Measurements from ENCODE around the gene ESYT1. TPM values are rescaled to one million over a fixed set of nuclear protein-coding genes. Genes with fewer than 3 reads are reported as not detected.
"Not testable (repeated sequence)": the region's sequence is repeated elsewhere in the genome, so short reads cannot be mapped to it uniquely, and the experiment has no call there.

Gene ESYT1
- total RNA-seq, 3 donors from 2014 or later (not counting 1 experiment from before 2014, with no cell fraction given) = 198 to 215 (median 199) TPM

DNA sequence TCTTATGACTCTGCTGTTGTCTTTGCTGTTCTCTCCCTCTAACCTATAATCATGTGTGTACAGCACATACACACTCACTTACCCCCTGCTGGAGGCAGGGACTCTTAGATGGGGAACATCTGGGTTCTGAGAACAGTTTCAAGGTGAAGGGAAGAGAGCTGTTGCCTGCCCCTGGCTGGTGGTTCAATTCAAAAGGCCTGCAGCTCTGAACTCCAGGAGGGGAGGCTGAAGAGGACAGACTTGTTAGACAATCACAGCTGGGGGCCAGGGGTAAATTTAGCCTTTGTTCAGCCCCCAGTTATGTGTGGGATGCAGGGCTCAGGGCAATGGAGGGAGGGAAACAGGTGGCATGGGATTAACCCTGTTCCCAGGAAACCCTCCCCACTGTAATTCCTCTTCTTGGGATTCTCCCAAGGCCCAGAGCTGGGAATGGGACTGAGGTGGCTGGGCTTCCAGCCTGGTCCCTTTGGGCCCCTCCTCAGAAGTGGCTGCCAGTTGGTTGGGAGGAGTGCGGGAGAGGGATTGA, 26.2 kb downstream of the ESYT1 start:
- TF ChIP-seq CTCF (IDR thresholded peaks at IDR 0.05) = no peak
- Mint-ChIP-seq H3K27me3 (ENCODE audit: low read depth in 2 of 2) (no peaks in the 10 kb centered on the region), H3K4me1 (peaks cover 29 to 52% of the 10 kb centered on the region in 2 donors), H3K36me3 (no peaks in the 10 kb centered on the region), H3K9me3 (no peaks in the 10 kb centered on the region), H3K27ac (peak overlapping the region in 1 of 2 donors; percentile 99), H3K4me3 (no peak overlapping the region)
- no peaks in the 10 kb centered on the region for H3K9me3 ChIP-seq (ENCODE audit: control insufficient read depth, insufficient read depth, low read length)
- no peaks in the 10 kb centered on the region for H3K27me3 ChIP-seq (ENCODE audit: control insufficient read depth, insufficient read depth, low read length)
- H3K27ac ChIP-seq (ENCODE audit: low read length) = no peak overlapping the region
- WGBS (ENCODE audit: insufficient coverage) = no CpG with 5 or more reads among the region's 1 CpG
- DNase-seq (no peak), ATAC-seq (no peak)
- H3K36me3 ChIP-seq (ENCODE audit: control insufficient read depth, insufficient read depth, low read length) = peaks cover under 1% of the 10 kb centered on the region
- H3K4me1 ChIP-seq (ENCODE audit: control insufficient read depth, insufficient read depth, low read length) = peaks cover 34% of the 10 kb centered on the region
- H3K4me3 ChIP-seq (ENCODE audit: low read length) = no peak overlapping the region
- intact Hi-C loops (cut with micrococcal nuclease) = loop anchor here (10.0 kb wide), 1 partner anchor 110 kb away; the partner anchor contains the start of gene RPS26

DNA sequence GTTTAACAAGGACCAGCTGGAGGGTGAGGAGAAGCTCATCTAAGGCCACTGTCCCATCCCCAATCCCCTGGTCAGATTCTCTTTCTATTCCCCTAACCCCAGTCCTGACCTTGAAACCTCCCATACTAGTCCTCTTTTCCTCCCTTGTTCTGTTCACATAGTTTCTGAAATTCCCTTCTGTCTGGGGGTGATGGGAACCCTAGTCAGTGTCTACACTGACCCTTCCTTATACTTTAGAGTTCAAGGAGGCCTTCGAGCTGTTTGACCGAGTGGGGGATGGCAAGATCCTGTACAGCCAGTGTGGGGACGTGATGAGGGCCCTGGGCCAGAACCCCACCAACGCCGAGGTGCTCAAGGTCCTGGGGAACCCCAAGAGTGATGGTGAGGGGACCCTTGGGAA, 26.8 kb downstream of the ESYT1 start:
- Histone ChIP-seq H3K27me3 (ENCODE audit: control insufficient read depth, insufficient read depth, low read length) (no peaks in the 10 kb centered on the region), H3K9me3 (ENCODE audit: control insufficient read depth, insufficient read depth, low read length) (no peaks in the 10 kb centered on the region), H3K27ac (ENCODE audit: low read length) (no peak overlapping the region), H3K4me1 (ENCODE audit: control insufficient read depth, insufficient read depth, low read length) (peaks cover 40% of the 10 kb centered on the region), H3K36me3 (ENCODE audit: control insufficient read depth, insufficient read depth, low read length) (peaks cover 6% of the 10 kb centered on the region), H3K4me3 (ENCODE audit: low read length) (no peak overlapping the region)
- H3K4me3 Mint-ChIP-seq = peak overlapping the region; percentile 42
- no peak for ATAC-seq
- no peaks in the 10 kb centered on the region for H3K9me3 Mint-ChIP-seq
- no peaks in the 10 kb centered on the region for H3K27me3 Mint-ChIP-seq (ENCODE audit: low read depth in 2 of 2)
- H3K36me3 Mint-ChIP-seq = no peaks in the 10 kb centered on the region
- TF ChIP-seq CTCF (IDR thresholded peaks at IDR 0.05) = no peak
- no peak for DNase-seq
- no peak overlapping the region for H3K27ac Mint-ChIP-seq
- peaks cover 34 to 57% of the 10 kb centered on the region in 2 donors for H3K4me1 Mint-ChIP-seq
- WGBS (ENCODE audit: insufficient coverage) = 99% methylated on average over 5 of the region's 5 CpGs
- intact Hi-C loops (cut with micrococcal nuclease) = loop anchor here (10.0 kb wide), 1 partner anchor 110 kb away; the partner anchor contains the start of gene RPS26

DNA sequence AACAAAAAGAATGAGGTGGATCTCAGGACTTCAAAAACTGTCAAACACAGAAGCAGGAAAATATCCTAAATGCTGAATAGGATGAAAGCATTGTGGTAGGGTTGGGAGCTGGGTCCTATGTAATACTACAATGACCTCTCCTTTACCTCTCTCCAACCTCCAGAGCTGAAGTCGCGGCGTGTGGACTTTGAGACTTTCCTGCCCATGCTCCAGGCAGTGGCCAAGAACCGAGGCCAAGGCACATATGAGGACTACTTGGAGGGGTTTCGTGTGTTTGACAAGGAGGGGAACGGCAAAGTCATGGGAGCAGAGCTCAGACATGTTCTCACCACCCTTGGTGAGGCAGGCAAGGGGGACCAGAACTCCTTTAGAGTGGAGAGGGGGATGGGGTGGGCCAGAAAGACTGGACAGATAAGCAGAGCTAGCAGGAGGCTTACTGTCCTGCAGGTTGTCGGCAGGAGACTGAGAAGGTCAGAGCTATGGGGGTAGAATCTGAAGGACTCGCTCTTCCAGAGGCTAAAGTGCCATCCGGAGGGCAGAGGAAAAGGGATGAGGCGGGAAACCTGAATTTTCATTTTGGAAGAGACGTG, 27.3 kb downstream of the ESYT1 start:
- no peaks in the 10 kb centered on the region for H3K36me3 Mint-ChIP-seq
- H3K4me1 ChIP-seq (ENCODE audit: control insufficient read depth, insufficient read depth, low read length) = peaks cover 45% of the 10 kb centered on the region
- no peak for DNase-seq
- 96% methylated on average over 11 of the region's 11 CpGs for WGBS (ENCODE audit: insufficient coverage)
- no peak overlapping the region for H3K4me3 ChIP-seq (ENCODE audit: low read length)
- peaks cover 10% of the 10 kb centered on the region for H3K36me3 ChIP-seq (ENCODE audit: control insufficient read depth, insufficient read depth, low read length)
- peak overlapping the region; percentile 55 for H3K4me3 Mint-ChIP-seq
- H3K27ac ChIP-seq (ENCODE audit: low read length) = no peak overlapping the region
- H3K4me1 Mint-ChIP-seq = peaks cover 39 to 63% of the 10 kb centered on the region in 2 donors
- TF ChIP-seq CTCF (IDR thresholded peaks at IDR 0.05) = no peak
- no peaks in the 10 kb centered on the region for H3K27me3 Mint-ChIP-seq (ENCODE audit: low read depth in 2 of 2)
- H3K27ac Mint-ChIP-seq = peak overlapping the region in 1 of 2 donors; percentile 12
- intact Hi-C loops (cut with micrococcal nuclease) = loop anchor here (10.0 kb wide), 1 partner anchor 111 kb away; the partner anchor contains the start of gene RPS26
- H3K27me3 ChIP-seq (ENCODE audit: control insufficient read depth, insufficient read depth, low read length) = no peaks in the 10 kb centered on the region
- ATAC-seq = no peak
- no peaks in the 10 kb centered on the region for H3K9me3 ChIP-seq (ENCODE audit: control insufficient read depth, insufficient read depth, low read length)
- no peaks in the 10 kb centered on the region for H3K9me3 Mint-ChIP-seq

GRCh38 chr12:56156464-56157200, 28.6 kb downstream of the ESYT1 start:
- H3K27me3 Mint-ChIP-seq (ENCODE audit: low read depth in 2 of 2); H3K36me3 Mint-ChIP-seq; H3K9me3 ChIP-seq (ENCODE audit: control insufficient read depth, insufficient read depth, low read length); H3K9me3 Mint-ChIP-seq; ATAC-seq; DNase-seq; H3K27me3 ChIP-seq (ENCODE audit: control insufficient read depth, insufficient read depth, low read length): not testable (repeated sequence)
- Mint-ChIP-seq H3K4me1 (peaks cover 46 to 65% of the 10 kb centered on the region in 2 donors), H3K27ac (peak overlapping the region; percentile 96 to 98), H3K4me3 (peak overlapping the region; percentile 96)
- intact Hi-C loops (cut with micrococcal nuclease) = loop anchor here (10.0 kb wide), 1 partner anchor 112 kb away; the partner anchor contains the start of gene RPS26
- Histone ChIP-seq H3K4me1 (ENCODE audit: control insufficient read depth, insufficient read depth, low read length) (peaks cover 52% of the 10 kb centered on the region), H3K4me3 (ENCODE audit: low read length) (peak overlapping the region; percentile 62), H3K36me3 (ENCODE audit: control insufficient read depth, insufficient read depth, low read length) (peaks cover 23% of the 10 kb centered on the region), H3K27ac (ENCODE audit: low read length) (peak overlapping the region; percentile 95)
- WGBS (ENCODE audit: insufficient coverage) = 97% methylated on average over 21 of the region's 21 CpGs

All from natural killer cell (primary cell).